ENCODE measurements around the gene APOL1. TPM values are rescaled to one million over a fixed set of nuclear protein-coding genes. Genes with fewer than 3 reads are reported as not detected.

Gene APOL1
- total and polyA plus RNA-seq, 11 donors, result 10.4 to 132 (median 18.1) TPM

DNA sequence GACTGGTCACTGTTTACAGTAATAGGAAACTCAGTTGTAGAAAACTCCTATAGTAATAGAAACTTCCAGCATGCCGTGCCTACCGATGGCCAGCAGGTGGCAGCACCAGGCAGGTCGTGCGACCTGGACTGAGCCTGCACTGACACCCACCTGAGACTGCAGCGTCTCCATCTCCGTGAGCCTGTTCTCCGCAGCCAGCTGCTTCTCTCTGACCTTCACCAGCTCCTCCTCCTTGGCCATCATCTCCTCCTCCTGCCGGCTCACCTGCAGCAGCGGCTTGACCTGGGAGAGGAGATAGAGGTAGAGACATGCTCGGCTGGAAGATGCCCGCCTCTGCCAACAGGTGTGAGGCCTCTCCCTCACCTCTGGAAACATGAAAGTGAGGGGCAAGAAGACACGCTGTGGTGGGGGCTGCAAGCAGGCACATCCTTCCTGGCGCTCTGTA is 48.5 kb downstream of the APOL1 start:
- ATAC-seq, result peak; percentile 28 to 61 (median 54)

DNA sequence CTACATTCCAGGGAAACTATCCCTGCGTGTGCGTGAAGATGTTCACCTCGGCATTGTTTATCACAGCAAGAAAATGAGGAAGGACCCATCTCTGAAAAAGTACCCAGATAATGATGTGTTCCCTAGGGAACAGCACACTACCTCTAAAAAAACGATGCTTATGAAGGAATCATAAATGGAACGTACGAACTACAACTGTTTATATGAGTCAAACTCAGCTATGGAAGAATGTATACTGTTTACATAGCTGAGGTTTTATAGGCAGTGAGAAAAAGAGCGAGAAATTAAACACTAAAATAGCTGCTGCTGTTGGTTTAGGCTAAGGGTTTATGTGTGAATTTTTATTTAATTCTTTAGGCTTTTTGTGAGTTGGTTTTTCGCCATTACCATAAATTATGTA is 48.9 kb downstream of the APOL1 start:
- H3K4me1 ChIP-seq, result peaks cover 0 to 8% (median 0%) of the 10 kb centered on the region in 12 donors
- H3K27ac ChIP-seq, result peak overlapping the region in 3 of 12 donors; percentile 1 to 74 (median 46)
- no peak for TF ChIP-seq POLR2A (IDR thresholded peaks at IDR 0.05)
- H3K36me3 ChIP-seq, result peaks cover 21 to 100% (median 100%) of the 10 kb centered on the region in 9 donors
- DNase-seq, result no peak
- WGBS, 4 donors, result 81 to 86% (median 85%) methylated on average over 8 of the region's 8 CpGs
- H3K4me3 ChIP-seq, result no peak overlapping the region
- no peak for ATAC-seq
- no peaks in the 10 kb centered on the region for H3K27me3 ChIP-seq
- no peaks in the 10 kb centered on the region for H3K9me3 ChIP-seq
- intact Hi-C loops (cut with DNase I), result loop anchor here (1.0 to 5.0 kb wide), 3 partner anchors 168 to 170 kb away; no protein-coding TSS in a partner anchor

More for the DNA sequence above, 48.5 kb downstream of the APOL1 start:
- TF ChIP-seq, protein P1, sequence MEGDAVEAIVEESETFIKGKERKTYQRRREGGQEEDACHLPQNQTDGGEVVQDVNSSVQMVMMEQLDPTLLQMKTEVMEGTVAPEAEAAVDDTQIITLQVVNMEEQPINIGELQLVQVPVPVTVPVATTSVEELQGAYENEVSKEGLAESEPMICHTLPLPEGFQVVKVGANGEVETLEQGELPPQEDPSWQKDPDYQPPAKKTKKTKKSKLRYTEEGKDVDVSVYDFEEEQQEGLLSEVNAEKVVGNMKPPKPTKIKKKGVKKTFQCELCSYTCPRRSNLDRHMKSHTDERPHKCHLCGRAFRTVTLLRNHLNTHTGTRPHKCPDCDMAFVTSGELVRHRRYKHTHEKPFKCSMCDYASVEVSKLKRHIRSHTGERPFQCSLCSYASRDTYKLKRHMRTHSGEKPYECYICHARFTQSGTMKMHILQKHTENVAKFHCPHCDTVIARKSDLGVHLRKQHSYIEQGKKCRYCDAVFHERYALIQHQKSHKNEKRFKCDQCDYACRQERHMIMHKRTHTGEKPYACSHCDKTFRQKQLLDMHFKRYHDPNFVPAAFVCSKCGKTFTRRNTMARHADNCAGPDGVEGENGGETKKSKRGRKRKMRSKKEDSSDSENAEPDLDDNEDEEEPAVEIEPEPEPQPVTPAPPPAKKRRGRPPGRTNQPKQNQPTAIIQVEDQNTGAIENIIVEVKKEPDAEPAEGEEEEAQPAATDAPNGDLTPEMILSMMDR (IDR thresholded peaks at IDR 0.05), result peak; percentile 90 to 98 (median 94)
- TF ChIP-seq POLR2A (IDR thresholded peaks at IDR 0.05), result no peak
- Histone ChIP-seq H3K36me3 (peaks cover 19 to 100% (median 100%) of the 10 kb centered on the region in 9 donors), H3K27ac (peak overlapping the region in 3 of 12 donors; percentile 25 to 74 (median 46)), H3K27me3 (no peaks in the 10 kb centered on the region), H3K4me1 (peaks cover 0 to 8% (median 0%) of the 10 kb centered on the region in 12 donors), H3K9me3 (no peaks in the 10 kb centered on the region), H3K4me3 (no peak overlapping the region)
- intact Hi-C loops (cut with DNase I), result loop anchor here (1.0 to 5.0 kb wide), 3 partner anchors 169 to 171 kb away; no protein-coding TSS in a partner anchor
- 18 to 36% (median 29%) methylated on average over 9 to 13 of the region's 13 CpGs for WGBS, 4 donors
- DNase-seq, result peak in 4 of 5 donors; percentile 73 to 85 (median 75)

DNA sequence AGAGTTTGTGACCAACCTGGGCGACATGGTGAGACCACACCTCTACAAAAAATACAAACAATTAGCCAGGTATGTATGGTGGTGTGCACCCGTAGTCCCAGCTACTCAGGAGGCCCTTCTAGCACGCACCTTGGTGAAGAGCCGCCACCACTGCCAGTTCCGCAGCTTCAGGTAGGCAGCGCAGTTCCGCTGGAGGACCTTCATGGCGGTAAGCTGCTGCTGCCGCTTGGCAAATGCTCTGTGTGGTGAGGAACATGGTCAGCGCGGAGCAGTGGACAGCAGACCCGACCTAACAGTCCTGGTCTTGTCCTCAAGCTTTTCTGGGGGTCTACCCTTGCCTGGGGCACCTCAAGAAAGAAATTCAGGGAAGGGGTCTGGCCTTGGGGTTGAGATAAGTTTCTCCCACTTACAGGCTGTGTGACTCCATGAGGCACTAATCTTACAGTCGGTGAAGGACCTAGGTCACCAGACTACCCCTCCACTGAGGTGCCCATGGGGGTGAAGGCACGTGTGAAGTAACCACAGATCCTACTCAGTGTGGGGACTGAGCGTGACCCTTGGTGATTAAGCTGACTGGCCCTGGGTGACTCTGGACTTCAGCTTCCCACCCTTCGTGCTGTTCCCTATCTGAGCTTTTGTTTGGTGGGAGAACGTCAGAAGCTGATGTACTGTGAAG is 49.6 kb downstream of the APOL1 start:
- Histone ChIP-seq H3K4me1 (peaks cover 0 to 8% (median 0%) of the 10 kb centered on the region in 12 donors), H3K36me3 (peaks cover 21 to 100% (median 100%) of the 10 kb centered on the region in 9 donors), H3K27me3 (no peaks in the 10 kb centered on the region), H3K4me3 (no peak overlapping the region), H3K27ac (peak overlapping the region in 3 of 12 donors; percentile 1 to 74 (median 6)), H3K9me3 (no peaks in the 10 kb centered on the region)
- DNase-seq, result peak in 1 of 5 donors; percentile 33
- no peak for TF ChIP-seq POLR2A (IDR thresholded peaks at IDR 0.05)
- TF ChIP-seq, protein P1 (IDR thresholded peaks at IDR 0.05), result no peak
- intact Hi-C loops (cut with DNase I), result loop anchor here in 3 of 10 donors (5.0 kb wide), 1 partner anchor 170 kb away; no protein-coding TSS in a partner anchor
- whole genome bisulfite sequencing, 4 donors, result 85 to 91% (median 90%) methylated on average over 10 to 17 of the region's 17 CpGs
- no peak for ATAC-seq

DNA sequence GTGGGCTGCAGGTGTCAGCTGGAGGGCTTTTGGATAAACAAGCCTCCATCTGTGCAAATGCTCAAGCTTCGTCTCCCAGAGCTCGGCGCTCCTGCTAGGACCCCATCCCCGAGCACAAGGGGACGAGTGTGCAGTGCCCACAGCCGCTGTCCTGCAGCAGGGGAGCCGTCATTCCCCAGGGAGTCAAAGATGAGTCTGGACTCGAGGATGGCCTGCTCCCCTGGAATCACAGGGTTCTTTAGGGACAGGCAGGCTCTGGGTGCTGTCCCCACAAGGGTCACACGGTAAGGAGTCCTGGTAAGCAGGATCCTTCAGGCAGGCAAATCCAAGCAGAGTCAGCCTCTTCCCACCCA is 50.2 kb downstream of the APOL1 start:
- ATAC-seq, result no peak
- Histone ChIP-seq H3K4me1 (peaks cover 0 to 8% (median 0%) of the 10 kb centered on the region in 12 donors), H3K27ac (peak overlapping the region in 1 of 12 donors; percentile 74), H3K36me3 (peaks cover 21 to 100% (median 100%) of the 10 kb centered on the region in 9 donors), H3K4me3 (no peak overlapping the region), H3K9me3 (no peaks in the 10 kb centered on the region), H3K27me3 (no peaks in the 10 kb centered on the region)
- peak in 1 of 5 donors; percentile 34 for DNase-seq
- intact Hi-C loops (cut with DNase I), result loop anchor here in 3 of 10 donors (5.0 kb wide), 1 partner anchor 169 kb away; no protein-coding TSS in a partner anchor
- 74 to 87% (median 81%) methylated on average over 3 to 9 of the region's 9 CpGs for WGBS, 4 donors
- TF ChIP-seq POLR2A (IDR thresholded peaks at IDR 0.05), result no peak

DNA sequence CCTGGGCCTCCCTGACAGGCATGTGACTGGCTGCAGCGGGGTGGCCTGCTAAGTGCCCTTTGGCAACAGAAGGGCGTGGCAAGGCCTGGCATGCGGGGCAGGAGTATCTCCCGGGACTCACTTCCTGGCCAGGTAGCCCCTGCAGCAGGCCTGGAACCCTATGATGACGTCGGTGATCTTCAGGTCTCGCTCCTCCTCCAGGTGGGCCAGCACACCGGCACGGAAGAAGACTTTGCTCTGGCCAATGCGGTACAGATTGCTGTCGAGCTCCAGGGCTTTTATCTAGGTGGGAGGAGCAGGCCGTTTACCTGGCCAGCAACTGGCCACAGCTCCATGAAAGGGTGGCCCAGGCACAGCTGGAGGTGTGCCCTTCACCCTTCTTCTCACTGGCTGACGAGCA is 50.9 kb downstream of the APOL1 start:
- Histone ChIP-seq H3K4me3 (no peak overlapping the region), H3K4me1 (peaks cover 0 to 8% (median 0%) of the 10 kb centered on the region in 12 donors), H3K27me3 (no peaks in the 10 kb centered on the region), H3K27ac (peak overlapping the region in 2 of 12 donors; percentile 5 to 74), H3K9me3 (no peaks in the 10 kb centered on the region), H3K36me3 (peaks cover 19 to 100% (median 100%) of the 10 kb centered on the region in 9 donors)
- TF ChIP-seq, protein P1 (IDR thresholded peaks at IDR 0.05), result no peak
- no peak for TF ChIP-seq POLR2A (IDR thresholded peaks at IDR 0.05)
- intact Hi-C loops (cut with DNase I), result loop anchor here in 3 of 10 donors (5.0 kb wide), 1 partner anchor 168 kb away; no protein-coding TSS in a partner anchor
- DNase-seq, result peak in 1 of 5 donors; percentile 54
- WGBS, 4 donors, result 70 to 79% (median 72%) methylated on average over 13 of the region's 13 CpGs
- ATAC-seq, result no peak
